Measurements from ENCODE around the gene ZSCAN16. TPM values are rescaled to one million over a fixed set of nuclear protein-coding genes. Genes with fewer than 3 reads are reported as not detected.
"Not testable (repeated sequence)": the region's sequence is repeated elsewhere in the genome, so short reads cannot be mapped to it uniquely, and the experiment has no call there.

ZSCAN16 gene
- total RNA-seq, 1 experiment from 2014 or later, result 5.3 TPM

DNA sequence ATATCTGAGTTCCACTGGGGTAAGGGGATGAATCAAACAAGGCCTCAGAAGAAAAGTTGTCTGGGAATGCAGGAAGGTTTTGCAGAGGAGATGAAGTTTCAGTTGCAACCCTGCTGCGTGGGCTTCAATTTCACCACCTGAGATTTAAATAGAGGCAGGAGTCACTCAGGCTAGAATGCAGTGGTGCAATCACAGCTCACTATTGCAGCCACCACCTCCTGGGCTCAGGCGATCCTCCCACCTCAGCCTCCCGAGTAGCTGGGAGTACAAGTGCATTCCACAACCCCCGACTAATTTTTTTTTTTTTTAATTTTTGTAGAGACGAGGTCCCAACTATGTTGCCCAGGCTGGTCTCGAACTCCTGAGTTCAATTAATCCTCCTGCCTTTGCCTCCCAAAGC is 45.6 kb upstream of the ZSCAN16 start:
- Histone ChIP-seq H3K9me3 (ENCODE audit: control insufficient read depth, insufficient read depth, low read depth, low read length) (peaks cover 4% of the 10 kb centered on the region; the same call in 1 of the 2 replicates), H3K27me3 (ENCODE audit: control insufficient read depth, insufficient read depth, low read length) (no peaks in the 10 kb centered on the region), H3K4me1 (ENCODE audit: control insufficient read depth, insufficient read depth, low read length) (no peaks in the 10 kb centered on the region), H3K4me3 (ENCODE audit: low read depth in 2 of 2, low read length in 2 of 2) (no peak overlapping the region), H3K36me3 (ENCODE audit: control insufficient read depth, insufficient read depth, low read length) (no peaks in the 10 kb centered on the region; the same call in 1 of the 2 replicates), H3K27ac (ENCODE audit: low read length) (0 out of 2 replicates have a peak overlapping the region, but pooled peaks have one; percentile 96)
- no TSS peak for BruUV-seq (replicated peaks)
- CTCF ChIA-PET, result no interaction called here
- intact Hi-C loops (cut with micrococcal nuclease; ENCODE audit: unreplicated experiment), result no loop called here
- ATAC-seq, result no peak
- in situ Hi-C loops (cut with HindIII; ENCODE audit: low pct_unique_long_range_greater_than_20kb, low sequenced_read_pairs), result no loop called here
- POLR2A ChIA-PET, result no interaction called here
- no peak for DNase-seq (ENCODE audit: low read depth, low spot score)
- no peak for TF ChIP-seq POLR2AphosphoS5 (IDR thresholded peaks at IDR 0.05; ENCODE audit: low read depth, low read length)

GRCh38 chr6:28080381-28080630 is 44.1 kb upstream of the ZSCAN16 start, which contains the start of gene ZNF165:
Gene ZNF165, plus strand, starts transcription at chr6:28080568. Its CDS starts 4,913 bp downstream, at chr6:28085481.
- BruUV-seq (replicated peaks), result TSS peak; percentile 90
- peak; percentile 47 for ATAC-seq
- intact Hi-C loops (cut with micrococcal nuclease; ENCODE audit: unreplicated experiment); H3K4me1 ChIP-seq (ENCODE audit: control insufficient read depth, insufficient read depth, low read length); in situ Hi-C loops (cut with HindIII; ENCODE audit: low pct_unique_long_range_greater_than_20kb, low sequenced_read_pairs); H3K27me3 ChIP-seq (ENCODE audit: control insufficient read depth, insufficient read depth, low read length); CTCF ChIA-PET; H3K9me3 ChIP-seq (ENCODE audit: control insufficient read depth, insufficient read depth, low read depth, low read length); H3K36me3 ChIP-seq (ENCODE audit: control insufficient read depth, insufficient read depth, low read length); DNase-seq (ENCODE audit: low read depth, low spot score): not testable (repeated sequence)
- Histone ChIP-seq H3K27ac (ENCODE audit: low read length) (peak within 1 kb of the TSS; percentile 96), H3K4me3 (ENCODE audit: low read depth in 2 of 2, low read length in 2 of 2) (peak within 1 kb of the TSS; percentile 95 to 100)
- POLR2A ChIA-PET, result interaction anchor here (0.6 kb wide), 1 partner anchor 207 kb away, joined by 3 read pairs; a partner anchor contains a TSS

DNA sequence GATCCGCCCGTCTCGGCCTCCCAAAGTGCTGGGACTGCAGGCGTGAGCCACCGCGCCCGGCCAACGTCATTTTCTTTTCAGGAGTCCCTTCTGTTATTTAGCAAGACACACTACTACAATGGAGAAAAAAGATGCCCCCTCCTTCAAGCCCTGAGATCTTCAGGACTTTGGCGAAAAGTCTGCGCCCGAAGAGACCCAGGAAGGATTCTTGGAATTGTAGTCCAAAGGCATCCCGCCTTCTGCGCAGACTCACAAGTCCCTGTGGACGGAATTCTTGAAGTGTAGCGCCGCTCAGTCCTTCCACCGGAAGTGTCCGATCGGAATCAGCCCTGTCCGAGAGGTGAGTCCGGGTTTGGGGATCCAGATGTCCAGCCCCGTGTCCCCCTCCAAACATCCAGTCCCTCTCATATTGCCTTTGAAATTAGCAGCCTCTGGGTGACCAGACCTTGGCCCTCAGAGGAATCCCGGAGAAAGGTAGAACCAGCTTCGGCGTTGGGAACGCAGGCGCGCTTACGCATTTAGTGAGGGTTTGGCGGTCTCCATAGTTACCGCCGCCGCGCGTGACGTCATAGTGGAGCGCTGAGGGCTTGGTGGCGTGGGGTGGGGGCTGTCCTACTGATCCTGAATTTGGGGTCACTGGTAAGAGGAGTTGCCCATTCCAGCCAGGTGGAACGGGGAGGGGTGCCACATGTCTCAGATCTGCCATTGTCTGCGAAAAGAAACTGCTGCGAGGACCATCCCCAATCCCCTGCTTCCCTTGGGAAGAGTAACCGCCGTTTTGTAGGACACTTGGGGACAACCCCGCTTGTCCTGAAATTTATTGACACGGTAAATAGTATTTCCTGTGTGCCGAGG is 43.6 kb upstream of the ZSCAN16 start:
- ATAC-seq (peak; percentile 95), DNase-seq (ENCODE audit: low read depth, low spot score) (peak; percentile 92)
- intact Hi-C loops (cut with micrococcal nuclease; ENCODE audit: unreplicated experiment), result no loop called here
- CTCF ChIA-PET, result no interaction called here
- Histone ChIP-seq H3K27me3 (ENCODE audit: control insufficient read depth, insufficient read depth, low read length) (no peaks in the 10 kb centered on the region), H3K4me3 (ENCODE audit: low read depth in 2 of 2, low read length in 2 of 2) (peak overlapping the region; percentile 95 to 100), H3K27ac (ENCODE audit: low read length) (peak overlapping the region; percentile 96), H3K4me1 (ENCODE audit: control insufficient read depth, insufficient read depth, low read length) (no peaks in the 10 kb centered on the region), H3K9me3 (ENCODE audit: control insufficient read depth, insufficient read depth, low read depth, low read length) (peaks cover 7% of the 10 kb centered on the region; the same call in 1 of the 2 replicates), H3K36me3 (ENCODE audit: control insufficient read depth, insufficient read depth, low read length) (no peaks in the 10 kb centered on the region; the same call in 1 of the 2 replicates)
- POLR2A ChIA-PET, result no interaction called here
- BruUV-seq (replicated peaks), result no TSS peak
- in situ Hi-C loops (cut with HindIII; ENCODE audit: low pct_unique_long_range_greater_than_20kb, low sequenced_read_pairs), result no loop called here
- TF ChIP-seq, protein P1, sequence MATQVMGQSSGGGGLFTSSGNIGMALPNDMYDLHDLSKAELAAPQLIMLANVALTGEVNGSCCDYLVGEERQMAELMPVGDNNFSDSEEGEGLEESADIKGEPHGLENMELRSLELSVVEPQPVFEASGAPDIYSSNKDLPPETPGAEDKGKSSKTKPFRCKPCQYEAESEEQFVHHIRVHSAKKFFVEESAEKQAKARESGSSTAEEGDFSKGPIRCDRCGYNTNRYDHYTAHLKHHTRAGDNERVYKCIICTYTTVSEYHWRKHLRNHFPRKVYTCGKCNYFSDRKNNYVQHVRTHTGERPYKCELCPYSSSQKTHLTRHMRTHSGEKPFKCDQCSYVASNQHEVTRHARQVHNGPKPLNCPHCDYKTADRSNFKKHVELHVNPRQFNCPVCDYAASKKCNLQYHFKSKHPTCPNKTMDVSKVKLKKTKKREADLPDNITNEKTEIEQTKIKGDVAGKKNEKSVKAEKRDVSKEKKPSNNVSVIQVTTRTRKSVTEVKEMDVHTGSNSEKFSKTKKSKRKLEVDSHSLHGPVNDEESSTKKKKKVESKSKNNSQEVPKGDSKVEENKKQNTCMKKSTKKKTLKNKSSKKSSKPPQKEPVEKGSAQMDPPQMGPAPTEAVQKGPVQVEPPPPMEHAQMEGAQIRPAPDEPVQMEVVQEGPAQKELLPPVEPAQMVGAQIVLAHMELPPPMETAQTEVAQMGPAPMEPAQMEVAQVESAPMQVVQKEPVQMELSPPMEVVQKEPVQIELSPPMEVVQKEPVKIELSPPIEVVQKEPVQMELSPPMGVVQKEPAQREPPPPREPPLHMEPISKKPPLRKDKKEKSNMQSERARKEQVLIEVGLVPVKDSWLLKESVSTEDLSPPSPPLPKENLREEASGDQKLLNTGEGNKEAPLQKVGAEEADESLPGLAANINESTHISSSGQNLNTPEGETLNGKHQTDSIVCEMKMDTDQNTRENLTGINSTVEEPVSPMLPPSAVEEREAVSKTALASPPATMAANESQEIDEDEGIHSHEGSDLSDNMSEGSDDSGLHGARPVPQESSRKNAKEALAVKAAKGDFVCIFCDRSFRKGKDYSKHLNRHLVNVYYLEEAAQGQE (IDR thresholded peaks at IDR 0.05; ENCODE audit: insufficient read depth in 1 of 2, low read depth in 2 of 2, low read length in 1 of 2), result peak in 1 of 2 experiments; percentile 37; a peak in 1 of 4 replicates
- TF ChIP-seq CTCF (IDR thresholded peaks at IDR 0.05) (no peak), POLR2AphosphoS5 (IDR thresholded peaks at IDR 0.05; ENCODE audit: low read depth, low read length) (peak; percentile 60; the same call in 1 of the 2 replicates), SIN3A (IDR thresholded peaks at IDR 0.05; ENCODE audit: borderline replicate concordance, insufficient read depth, low read depth, low read length) (peak; percentile 83; the same call in 1 of the 2 replicates)
